GM18499 (cell line): ENCODE data around the gene CAPN14.
"Not testable (repeated sequence)": the region's sequence is repeated elsewhere in the genome, so short reads cannot be mapped to it uniquely, and the experiment has no call there.

Source experiments
- ATAC-seq: cut with Tn5 transposase; IDR thresholded peaks from one replicate; pipeline ENCODE4 v1.9.1; 2021; ENCODE audit warnings: moderate number of reproducible peaks; ENCODE audit not compliant: insufficient read depth, unreplicated experiment

The CAPN14 gene

DNA sequence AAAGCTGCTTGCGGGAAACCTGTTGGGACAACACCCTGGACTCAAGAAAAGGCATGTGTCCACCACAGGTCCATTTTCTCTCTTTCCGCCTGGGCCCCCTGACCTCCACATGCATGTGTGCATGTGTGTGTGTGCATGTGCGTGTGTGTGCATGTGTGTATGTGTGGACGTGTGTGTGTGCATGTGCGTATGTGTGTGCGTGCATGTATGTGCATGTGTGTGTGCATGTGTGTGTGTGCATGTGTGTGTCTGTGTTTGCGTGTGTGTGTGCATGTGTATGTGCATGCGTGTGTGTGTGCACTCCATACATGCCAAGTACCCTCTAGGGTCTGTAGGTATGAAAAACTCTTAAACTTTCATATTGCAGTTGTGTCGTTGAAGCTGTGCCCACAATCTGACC lies 16.3 kb downstream of the CAPN14 start:
- ATAC-seq, result no peak

DNA sequence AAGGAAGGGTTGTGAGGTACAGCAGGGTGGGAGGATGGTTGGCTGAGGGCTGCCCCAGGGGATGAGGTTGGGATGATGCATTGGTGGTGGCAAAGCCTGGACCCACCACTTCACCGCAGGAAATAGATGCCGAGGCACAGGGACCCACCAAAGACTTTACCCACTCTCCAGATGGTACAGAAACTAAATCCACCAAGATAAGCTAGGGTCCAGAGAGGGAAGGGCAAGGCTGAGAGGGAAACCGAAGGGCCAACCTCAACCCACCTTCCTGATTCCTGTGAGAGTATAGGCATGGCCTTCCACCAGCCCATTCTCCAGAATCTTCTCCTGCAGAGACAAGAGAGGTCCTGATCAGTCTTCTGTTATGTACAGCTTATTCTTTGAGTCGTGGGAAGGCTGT lies 18.1 kb downstream of the CAPN14 start:
- ATAC-seq, result no peak

DNA sequence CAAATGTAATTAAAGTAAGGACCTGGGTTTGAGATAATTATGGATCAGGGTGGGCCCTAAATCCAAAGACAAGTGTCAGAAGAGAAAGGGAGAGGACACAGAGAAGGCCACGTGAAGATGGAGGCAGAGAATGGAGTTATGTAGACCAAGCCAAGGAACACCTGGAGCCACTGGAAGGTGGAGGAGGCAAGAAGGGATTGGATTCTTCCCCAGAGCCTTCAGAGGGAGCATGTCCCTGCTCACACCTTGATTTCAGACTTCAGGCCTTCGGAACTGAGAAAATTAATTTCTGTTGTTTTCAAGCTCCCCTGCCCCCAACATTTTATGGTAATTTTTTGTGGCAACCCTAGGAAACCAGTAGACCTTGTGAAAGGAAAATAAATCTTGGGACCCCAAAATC lies 19.6 kb downstream of the CAPN14 start:
- no peak for ATAC-seq

DNA sequence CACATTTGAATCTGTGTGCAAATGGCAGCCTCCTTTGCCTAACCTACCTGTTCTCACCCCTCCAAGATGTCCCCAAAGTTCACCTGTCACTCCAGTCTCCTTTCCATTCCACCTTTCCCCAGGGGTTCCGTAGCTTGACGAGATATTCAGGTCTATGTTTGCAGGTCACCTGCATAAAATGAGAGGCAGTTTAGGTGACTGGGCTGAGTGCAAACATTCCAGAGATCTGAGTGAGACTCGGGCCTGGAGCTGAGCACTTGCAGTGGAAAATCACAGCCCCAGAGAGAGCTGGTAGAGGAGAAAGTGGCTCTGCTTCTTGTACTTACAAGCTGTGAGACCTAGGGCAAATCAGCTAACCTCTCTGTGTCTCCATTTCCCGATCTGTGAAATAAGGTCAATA lies 20.1 kb downstream of the CAPN14 start:
- no peak for ATAC-seq

DNA sequence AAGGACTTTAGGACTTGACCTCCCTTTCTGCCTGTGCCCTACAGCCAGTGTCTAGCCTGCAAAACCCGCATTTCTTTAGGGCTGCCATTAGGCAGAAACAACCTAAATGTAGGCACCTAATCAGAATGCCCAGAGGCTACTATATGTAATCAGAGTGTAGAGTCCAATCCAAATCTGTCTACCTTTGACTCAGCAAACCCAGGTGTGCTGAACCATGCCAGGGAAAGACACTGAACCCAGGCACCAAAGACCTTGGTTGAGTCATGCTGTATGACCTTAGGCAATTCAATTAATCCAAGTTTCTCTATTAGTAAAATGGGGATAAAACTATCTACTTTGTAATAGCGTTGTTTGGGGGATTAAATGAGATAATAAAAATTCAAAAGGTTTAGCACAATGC lies 20.7 kb downstream of the CAPN14 start:
- ATAC-seq, result no peak

DNA sequence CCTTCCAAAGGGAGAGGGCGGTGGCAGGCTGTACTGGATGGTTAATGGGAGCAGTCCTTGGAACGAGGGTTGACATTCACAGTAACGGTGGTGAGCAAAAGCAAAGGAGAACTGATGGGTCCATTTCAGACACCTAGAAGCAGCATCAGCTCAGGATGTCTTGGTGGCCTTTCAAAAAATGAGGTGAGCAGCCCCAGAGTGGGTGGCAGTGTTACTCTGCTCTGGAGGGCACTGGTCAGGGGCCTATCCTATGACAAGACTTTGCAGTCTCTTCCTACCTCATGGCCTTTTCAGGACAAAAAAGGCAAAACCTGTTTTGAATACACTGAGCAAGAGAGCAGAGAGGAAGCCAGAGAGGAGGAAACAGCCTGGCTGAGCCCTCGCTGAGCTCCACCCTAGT lies 23.5 kb downstream of the CAPN14 start:
- ATAC-seq, result no peak

DNA sequence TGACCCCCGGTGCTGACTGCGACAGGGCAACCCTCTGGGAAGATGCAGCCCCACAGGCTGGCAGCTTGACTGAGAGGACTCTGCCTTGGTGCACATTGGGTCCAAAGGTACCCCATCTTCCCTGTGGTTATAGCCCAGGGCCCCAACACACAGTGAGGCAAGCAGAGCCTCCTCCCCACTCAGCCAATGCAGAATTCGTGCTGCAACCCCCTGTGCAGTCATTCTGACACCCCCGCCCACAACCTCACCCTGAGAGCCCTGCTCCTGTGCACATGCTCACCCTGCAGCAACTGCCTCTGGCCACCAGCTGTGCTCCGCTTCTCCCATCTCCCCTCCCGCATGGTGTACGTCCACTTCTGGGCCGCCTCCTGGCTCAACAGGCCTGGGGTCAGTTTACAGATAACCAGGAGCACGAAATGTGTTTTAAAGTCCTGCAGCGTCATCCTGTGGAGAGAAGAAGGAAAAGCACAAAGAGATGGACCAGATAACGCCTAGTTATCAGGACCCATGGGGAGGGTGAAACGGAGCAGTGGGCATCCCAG lies 24.4 kb downstream of the CAPN14 start:
- no peak for ATAC-seq

DNA sequence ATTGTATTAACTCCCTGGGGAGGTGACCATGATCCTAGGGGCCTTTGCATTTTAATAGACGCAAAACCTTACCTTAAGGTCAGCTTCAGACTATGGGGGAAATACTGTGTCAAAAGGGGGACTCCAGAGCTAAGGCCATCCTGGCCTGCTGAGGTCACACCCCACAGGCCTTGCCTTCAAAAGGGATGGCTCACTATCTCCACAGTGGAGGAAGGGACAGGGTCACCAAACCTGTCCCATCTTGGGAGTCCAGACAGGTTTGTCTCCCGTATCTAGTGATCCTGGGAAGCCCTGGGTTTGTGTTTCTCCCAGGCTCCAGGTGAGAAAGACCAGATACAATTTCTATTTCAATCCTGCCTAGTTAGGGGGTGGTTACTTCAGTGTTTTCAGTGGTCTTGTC lies 24.9 kb downstream of the CAPN14 start:
- ATAC-seq, result no peak

DNA sequence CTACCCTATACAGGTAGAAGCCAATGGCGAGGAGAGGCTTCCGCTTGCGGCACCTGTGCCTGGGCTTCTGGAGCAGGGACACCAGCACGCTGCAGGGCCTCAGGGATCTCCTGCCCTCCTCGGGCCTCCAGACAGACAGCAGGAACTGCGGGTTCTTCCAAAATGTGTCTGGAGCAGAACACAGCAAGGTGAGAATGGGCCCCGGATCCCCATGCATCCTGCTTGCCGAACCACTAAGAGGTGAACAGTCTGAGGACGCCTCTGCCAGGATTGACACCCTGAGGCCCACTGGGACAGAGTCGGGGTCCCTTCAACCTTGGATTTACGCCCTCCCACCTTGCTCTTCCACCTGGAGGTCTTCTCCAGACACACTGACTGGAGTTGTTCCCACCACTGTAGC lies 25.4 kb downstream of the CAPN14 start:
- no peak for ATAC-seq

DNA sequence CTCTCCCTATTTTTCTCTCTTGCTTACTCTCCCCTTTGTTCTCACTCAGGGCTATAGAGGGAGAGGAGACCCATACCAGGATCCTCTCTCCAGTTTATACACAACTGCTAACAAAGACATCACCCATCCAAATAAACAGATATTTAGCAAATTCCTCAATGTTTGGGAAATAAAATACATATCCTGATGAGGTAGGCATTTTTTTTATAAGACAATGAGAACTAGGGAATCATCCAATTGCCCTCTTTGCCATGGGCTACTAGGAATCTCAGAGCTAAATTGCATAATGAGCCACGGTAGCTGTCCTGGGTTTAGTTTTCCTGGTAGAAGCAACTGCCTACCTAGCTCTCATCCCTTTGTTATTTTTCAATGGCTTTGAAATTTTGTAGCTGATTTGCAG lies 27.1 kb downstream of the CAPN14 start:
- ATAC-seq, result no peak

DNA sequence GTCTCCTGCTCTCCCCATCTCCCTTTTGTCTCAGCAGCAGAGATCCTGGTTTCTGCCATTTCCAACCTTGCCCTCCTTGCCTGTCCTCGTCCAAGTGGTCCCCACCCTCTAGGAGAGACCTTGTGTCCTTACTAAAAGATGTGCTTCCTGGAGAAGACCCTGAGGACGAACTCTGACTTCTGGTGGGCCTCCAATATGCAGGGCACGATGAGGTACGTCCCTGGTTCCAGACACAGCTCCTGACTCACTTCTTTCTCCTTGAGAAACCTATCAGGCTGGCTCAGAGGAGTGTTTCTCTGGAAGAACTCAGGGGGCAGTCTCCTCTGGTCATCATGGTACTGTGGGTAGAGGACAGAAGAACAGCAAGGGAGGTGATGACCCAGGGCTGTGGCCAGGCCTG lies 28.2 kb downstream of the CAPN14 start:
- ATAC-seq, result no peak

DNA sequence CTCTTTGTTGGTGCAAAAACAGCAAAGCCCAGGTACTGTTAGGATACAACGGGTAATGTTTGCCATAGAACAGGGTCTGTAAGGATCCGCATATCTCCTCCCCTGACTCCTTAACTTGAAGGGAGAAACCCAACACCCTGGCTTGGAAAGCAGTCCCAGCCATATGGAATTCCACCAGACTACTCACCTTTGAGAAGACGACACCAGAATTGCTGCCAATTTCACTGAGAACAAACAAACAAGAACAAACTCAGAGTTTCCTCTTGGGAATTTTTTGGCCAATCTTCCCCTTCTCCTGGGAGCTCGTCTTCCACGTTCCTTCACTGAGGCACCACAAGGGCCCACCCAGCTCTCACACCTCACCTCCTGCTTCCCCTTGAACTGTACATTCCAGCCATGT lies 29.2 kb downstream of the CAPN14 start:
- no peak for ATAC-seq

DNA sequence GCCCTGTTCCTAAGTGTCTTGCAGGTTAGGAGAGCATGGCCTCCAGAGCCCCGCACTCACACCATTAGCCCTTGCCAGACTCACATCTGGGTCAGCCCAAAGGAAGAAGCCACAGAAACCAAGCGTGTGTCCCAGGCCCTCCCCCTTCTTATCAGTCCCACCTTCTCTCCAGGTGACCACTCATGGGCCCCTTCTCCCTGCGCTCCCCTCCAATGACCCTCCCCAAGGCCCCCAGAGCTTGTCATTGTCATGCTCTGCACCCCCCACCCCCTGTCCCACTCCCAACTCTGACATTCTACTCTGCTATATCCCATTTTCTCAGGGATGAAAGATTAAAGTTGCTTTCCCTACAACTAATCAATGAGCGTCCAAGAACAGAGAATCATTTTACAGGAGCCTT lies 30.1 kb downstream of the CAPN14 start:
- no peak for ATAC-seq

DNA sequence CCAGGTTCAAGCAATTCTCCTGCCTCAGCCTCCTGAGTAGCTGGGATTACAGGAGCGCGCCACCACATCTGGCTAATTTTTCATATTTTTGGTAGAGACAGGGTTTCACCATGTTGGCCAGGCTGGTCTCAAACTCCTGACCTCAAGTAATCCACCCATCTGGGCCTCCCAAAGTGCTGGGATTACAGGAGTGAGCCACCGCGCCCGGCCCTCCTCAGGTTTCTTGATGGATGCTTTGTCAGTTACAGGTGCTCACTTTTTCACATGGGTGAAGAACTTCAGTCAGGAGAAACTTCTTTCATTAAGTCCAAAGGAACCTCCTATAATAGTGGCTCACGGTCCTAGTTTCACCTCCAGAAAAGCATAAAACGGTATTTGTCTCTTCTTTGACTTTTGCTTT lies 33.3 kb downstream of the CAPN14 start:
- not testable (repeated sequence) for ATAC-seq

DNA sequence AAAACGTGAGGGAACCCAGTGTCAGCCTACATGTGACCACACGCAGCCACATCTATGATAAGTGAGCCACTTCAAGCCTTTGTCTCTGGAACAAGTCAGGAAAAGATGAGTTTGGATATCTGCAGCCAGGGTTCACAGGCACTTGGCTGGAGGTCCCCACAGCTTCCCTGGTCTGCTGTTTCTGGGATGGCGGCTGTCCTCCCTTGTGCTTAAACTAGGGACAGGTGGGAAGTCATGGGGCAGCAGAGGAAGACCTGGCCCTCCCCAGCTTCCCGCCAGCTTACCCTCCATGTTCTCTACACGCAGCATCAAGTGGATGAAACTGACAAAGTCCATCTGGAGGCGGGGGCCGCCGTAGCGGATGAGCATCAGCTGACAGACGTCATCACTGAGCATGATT lies 40.6 kb downstream of the CAPN14 start:
- ATAC-seq, result no peak

DNA sequence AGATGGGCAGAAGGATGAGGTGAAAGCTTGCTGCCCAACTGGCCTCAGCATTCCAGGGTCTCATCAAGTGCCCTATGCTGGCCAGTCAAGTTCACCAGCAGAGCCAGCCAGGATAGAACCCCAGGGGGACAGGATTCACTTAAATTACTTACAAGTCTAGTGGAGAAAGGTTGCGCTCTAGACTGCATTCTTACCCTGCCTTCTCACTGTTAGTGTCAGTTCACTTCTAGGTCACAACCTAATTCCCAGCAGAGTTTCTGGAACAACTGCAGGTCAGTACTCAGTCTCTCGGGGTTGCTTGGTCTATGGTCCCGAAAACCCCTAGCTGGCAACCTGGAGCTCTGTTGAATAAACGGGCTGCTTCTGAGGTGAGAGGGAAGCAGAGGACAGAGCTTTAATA lies 46.2 kb downstream of the CAPN14 start:
- no peak for ATAC-seq

DNA sequence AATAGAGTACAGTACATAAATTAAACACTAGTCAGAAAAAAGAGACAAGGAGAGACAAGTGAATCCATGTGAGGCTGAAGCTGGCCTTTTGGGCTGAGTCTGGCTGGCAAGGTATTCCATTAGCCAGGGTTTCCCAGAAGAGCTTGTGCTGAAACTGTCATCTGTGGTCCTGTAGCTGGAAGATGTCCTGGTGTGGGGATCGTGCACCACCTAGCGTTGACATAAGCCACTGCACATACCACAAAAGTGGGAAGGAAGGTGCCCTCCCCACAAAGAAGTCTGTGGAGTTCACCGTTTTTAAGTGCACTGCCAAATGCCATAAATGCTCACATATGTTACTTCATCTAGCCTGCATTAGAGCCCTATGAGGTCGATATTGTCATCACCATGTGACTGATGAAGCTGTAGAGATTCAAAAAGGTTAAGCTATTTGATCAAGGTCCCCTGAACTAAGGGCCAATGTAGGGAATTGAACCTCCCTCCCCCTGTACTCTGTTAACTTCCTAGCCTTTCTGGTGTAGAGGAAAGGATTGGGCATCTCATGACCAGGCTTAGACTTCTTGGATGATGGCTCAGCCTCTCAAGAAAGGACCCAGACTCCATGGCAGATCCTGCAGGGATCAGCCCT lies 47.1 kb downstream of the CAPN14 start:
- no peak for ATAC-seq

DNA sequence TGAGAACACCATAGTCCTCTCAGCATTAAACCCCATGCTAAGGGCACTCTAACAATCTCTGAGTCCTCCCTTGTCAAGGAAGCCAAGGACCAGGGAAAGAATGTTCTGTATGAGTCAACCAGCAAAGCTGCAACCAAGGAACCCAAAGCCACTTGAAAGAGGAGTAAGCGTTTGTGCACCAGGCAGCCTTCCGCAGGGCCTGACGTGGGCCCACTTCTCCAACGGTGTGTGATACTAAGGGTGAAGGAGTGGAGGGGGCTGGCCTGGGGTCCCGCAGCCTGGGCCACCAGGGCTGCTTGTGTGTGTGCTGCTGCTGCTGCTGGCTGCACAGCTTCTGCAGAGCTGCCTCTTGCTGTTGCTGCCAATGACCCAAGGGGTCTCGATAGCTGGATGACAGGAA lies 49.0 kb downstream of the CAPN14 start:
- no peak for ATAC-seq

DNA sequence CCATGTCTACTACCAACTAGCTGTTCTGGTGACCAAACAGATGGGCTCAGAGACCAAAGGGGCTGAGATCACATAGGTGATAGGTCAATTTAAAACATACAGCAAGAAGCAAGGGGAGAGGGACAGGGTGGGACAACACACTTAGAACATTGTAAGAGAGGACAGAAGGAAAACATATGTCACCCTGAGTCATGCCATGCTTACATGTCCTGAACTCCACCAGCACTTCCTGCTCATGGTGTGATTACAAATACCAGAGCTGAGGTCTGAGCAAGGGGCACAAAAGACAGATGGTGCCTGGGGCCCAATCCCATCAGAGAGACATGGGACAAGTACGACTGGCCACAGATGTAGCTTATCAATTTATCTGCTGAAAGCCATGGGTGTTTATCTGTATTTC lies 50.4 kb downstream of the CAPN14 start:
- ATAC-seq, result no peak

DNA sequence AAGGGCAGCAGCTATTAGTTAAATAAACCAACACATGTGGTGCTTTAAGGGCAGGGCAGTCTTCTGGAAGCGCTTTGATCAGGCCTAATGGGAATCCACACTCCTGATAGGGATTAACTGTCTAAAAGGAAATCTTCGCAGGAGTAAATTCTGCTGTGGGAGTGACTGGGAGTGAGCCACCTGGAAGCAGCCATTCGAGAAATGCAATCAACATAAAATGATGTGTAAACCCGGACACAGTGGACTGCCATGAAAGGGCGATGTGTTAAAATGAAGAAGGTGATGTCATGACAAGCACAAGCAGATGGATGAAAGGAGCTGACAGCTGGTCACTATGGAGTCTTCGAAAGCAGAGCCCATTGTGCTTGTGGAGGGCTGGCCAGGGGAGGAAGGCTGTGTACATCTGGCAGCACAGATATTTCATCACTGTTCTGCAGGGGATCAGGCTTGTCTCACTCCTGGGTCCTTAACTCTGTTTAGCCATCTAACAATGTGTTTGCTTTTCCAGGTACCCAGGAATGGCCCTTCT lies 54.2 kb downstream of the CAPN14 start:
- ATAC-seq, result no peak

DNA sequence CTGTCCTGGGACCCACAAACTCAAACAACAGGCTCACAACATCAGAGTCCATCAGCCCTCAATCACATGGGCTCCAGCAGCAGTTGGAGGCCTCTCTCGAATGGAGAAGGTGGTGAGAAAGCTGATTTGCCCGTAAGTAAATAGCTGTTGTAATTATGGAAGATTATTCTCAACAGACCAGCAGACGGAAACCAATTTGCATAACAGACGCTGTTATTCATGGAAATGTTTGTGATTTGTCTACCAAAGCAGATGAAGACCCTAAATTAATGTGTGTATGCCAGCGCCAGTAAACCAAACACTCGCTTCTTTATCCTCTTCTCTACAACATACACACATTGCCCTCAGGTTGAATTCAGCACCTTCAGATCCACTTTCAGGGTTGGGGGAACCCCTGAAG lies 55.7 kb downstream of the CAPN14 start:
- ATAC-seq, result no peak

DNA sequence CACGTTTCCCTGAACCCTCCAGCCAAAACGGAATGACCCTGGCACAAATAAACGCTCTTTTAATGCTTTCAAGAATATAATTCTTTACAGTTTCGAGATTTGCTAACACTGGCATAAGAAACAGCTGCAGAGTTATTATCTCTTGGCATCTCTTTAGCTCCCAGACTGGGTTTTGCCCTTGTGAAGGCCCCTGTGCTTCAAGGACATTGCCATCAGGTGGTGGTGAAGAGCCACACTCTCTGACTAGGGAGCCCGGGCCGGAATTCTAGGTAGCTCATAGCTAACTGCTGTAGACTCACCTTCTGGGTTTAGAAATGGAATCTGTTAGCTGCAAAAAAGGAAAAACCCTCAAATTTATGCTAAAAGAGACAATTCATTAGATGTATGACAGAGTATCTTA lies 65.8 kb downstream of the CAPN14 start:
- ATAC-seq, result no peak
